ENCODE results near the gene DPP7. TPM values are rescaled to one million over a fixed set of nuclear protein-coding genes. Genes with fewer than 3 reads are reported as not detected.

Gene DPP7
- total and polyA plus RNA-seq, 10 of the 15 experiments (the other 5 are each of a cell fraction or from before 2014, with no cell fraction given), result 0.68 to 245 (median 106) TPM

DNA sequence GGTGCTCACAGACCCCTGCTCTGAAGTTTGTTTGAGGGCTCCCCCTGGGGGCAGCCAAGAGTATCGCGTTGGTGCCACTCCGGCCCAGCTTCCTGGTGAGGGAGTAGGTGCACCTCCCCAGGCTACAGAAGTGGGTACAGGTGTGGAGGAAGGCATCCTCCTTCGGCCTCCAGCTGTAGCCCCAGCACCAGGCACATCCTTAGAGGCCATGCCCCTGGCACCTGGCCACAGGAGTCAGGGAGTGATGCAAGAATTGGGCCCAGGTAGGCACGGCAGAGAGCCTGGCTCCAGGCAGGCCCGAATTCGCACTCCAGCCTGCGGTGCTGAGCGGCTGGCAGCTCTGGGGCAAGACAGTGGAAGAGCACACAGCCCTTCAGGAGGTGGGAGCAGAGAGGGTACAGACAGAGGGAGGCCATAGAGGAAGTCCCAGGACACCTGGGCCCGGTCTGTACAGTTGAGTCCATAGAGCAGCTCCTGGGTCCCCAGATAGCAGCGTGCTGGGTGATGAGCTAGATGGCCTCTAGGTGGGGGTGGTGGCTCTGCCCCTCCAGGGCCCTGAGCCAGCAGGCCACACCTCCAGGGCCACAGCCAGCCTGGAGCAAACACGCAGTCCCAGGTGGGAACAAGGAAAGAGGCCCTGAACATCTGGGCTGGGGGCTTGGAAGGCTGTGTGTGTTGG lies 46.5 kb downstream of the DPP7 start (continued):
- peak; percentile 96 for TF ChIP-seq HDGF (IDR thresholded peaks at IDR 0.05)
- TF ChIP-seq, protein P1, sequence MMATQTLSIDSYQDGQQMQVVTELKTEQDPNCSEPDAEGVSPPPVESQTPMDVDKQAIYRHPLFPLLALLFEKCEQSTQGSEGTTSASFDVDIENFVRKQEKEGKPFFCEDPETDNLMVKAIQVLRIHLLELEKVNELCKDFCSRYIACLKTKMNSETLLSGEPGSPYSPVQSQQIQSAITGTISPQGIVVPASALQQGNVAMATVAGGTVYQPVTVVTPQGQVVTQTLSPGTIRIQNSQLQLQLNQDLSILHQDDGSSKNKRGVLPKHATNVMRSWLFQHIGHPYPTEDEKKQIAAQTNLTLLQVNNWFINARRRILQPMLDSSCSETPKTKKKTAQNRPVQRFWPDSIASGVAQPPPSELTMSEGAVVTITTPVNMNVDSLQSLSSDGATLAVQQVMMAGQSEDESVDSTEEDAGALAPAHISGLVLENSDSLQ (IDR thresholded peaks at IDR 0.05), result peak; percentile 57
- peak; percentile 71 for TF ChIP-seq NBN (IDR thresholded peaks at IDR 0.05)
- TF ChIP-seq CEBPB (IDR thresholded peaks at IDR 0.05; ENCODE audit: borderline replicate concordance in 1 of 2, low read depth in 2 of 2, low read length in 2 of 2), result no peak
- TF ChIP-seq STAT3 (IDR thresholded peaks at IDR 0.05; ENCODE audit: low read depth, low read length), result no peak
- TF ChIP-seq ESRRA (IDR thresholded peaks at IDR 0.05; ENCODE audit: low read length), result no peak
- TF ChIP-seq, protein P2, sequence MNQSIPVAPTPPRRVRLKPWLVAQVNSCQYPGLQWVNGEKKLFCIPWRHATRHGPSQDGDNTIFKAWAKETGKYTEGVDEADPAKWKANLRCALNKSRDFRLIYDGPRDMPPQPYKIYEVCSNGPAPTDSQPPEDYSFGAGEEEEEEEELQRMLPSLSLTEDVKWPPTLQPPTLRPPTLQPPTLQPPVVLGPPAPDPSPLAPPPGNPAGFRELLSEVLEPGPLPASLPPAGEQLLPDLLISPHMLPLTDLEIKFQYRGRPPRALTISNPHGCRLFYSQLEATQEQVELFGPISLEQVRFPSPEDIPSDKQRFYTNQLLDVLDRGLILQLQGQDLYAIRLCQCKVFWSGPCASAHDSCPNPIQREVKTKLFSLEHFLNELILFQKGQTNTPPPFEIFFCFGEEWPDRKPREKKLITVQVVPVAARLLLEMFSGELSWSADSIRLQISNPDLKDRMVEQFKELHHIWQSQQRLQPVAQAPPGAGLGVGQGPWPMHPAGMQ (IDR thresholded peaks at IDR 0.05; ENCODE audit: borderline replicate concordance), result no peak
- TF ChIP-seq POLR2AphosphoS5 (IDR thresholded peaks at IDR 0.05; ENCODE audit: low read length), result no peak
- TF ChIP-seq, protein P3, sequence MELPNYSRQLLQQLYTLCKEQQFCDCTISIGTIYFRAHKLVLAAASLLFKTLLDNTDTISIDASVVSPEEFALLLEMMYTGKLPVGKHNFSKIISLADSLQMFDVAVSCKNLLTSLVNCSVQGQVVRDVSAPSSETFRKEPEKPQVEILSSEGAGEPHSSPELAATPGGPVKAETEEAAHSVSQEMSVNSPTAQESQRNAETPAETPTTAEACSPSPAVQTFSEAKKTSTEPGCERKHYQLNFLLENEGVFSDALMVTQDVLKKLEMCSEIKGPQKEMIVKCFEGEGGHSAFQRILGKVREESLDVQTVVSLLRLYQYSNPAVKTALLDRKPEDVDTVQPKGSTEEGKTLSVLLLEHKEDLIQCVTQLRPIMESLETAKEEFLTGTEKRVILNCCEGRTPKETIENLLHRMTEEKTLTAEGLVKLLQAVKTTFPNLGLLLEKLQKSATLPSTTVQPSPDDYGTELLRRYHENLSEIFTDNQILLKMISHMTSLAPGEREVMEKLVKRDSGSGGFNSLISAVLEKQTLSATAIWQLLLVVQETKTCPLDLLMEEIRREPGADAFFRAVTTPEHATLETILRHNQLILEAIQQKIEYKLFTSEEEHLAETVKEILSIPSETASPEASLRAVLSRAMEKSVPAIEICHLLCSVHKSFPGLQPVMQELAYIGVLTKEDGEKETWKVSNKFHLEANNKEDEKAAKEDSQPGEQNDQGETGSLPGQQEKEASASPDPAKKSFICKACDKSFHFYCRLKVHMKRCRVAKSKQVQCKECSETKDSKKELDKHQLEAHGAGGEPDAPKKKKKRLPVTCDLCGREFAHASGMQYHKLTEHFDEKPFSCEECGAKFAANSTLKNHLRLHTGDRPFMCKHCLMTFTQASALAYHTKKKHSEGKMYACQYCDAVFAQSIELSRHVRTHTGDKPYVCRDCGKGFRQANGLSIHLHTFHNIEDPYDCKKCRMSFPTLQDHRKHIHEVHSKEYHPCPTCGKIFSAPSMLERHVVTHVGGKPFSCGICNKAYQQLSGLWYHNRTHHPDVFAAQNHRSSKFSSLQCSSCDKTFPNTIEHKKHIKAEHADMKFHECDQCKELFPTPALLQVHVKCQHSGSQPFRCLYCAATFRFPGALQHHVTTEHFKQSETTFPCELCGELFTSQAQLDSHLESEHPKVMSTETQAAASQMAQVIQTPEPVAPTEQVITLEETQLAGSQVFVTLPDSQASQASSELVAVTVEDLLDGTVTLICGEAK (IDR thresholded peaks at IDR 0.05; ENCODE audit: borderline replicate concordance), result no peak
- TF ChIP-seq FOXK2 (IDR thresholded peaks at IDR 0.05), result no peak
- TF ChIP-seq RAD21 (IDR thresholded peaks at IDR 0.05; ENCODE audit: insufficient read depth, low read depth, low read length), result peak; percentile 62
- peak; percentile 52 for TF ChIP-seq GATAD2B (conservative IDR thresholded peaks at IDR 0.05; ENCODE audit: low read depth)
- no peak for TF ChIP-seq ZZZ3 (IDR thresholded peaks at IDR 0.05; ENCODE audit: control insufficient read depth, insufficient read length, low read depth)
- TF ChIP-seq, protein P4, sequence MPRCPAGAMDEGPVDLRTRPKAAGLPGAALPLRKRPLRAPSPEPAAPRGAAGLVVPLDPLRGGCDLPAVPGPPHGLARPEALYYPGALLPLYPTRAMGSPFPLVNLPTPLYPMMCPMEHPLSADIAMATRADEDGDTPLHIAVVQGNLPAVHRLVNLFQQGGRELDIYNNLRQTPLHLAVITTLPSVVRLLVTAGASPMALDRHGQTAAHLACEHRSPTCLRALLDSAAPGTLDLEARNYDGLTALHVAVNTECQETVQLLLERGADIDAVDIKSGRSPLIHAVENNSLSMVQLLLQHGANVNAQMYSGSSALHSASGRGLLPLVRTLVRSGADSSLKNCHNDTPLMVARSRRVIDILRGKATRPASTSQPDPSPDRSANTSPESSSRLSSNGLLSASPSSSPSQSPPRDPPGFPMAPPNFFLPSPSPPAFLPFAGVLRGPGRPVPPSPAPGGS (IDR thresholded peaks at IDR 0.05; ENCODE audit: borderline replicate concordance, insufficient read depth, low read depth, low read length, poor library complexity, severe bottlenecking), result no peak
- 0 out of 2 replicates have a peak, but pooled peaks have one; percentile 31 for TF ChIP-seq RB1 (IDR thresholded peaks at IDR 0.05; ENCODE audit: borderline replicate concordance)
- TF ChIP-seq SMC3 (IDR thresholded peaks at IDR 0.05; ENCODE audit: borderline replicate concordance, low read length), result peak; percentile 58; the same call in 1 of the 2 replicates
- TF ChIP-seq, protein P5, sequence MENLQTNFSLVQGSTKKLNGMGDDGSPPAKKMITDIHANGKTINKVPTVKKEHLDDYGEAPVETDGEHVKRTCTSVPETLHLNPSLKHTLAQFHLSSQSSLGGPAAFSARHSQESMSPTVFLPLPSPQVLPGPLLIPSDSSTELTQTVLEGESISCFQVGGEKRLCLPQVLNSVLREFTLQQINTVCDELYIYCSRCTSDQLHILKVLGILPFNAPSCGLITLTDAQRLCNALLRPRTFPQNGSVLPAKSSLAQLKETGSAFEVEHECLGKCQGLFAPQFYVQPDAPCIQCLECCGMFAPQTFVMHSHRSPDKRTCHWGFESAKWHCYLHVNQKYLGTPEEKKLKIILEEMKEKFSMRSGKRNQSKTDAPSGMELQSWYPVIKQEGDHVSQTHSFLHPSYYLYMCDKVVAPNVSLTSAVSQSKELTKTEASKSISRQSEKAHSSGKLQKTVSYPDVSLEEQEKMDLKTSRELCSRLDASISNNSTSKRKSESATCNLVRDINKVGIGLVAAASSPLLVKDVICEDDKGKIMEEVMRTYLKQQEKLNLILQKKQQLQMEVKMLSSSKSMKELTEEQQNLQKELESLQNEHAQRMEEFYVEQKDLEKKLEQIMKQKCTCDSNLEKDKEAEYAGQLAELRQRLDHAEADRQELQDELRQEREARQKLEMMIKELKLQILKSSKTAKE (IDR thresholded peaks at IDR 0.05; ENCODE audit: low read depth, poor library complexity, severe bottlenecking), result no peak
- TF ChIP-seq, protein P6, sequence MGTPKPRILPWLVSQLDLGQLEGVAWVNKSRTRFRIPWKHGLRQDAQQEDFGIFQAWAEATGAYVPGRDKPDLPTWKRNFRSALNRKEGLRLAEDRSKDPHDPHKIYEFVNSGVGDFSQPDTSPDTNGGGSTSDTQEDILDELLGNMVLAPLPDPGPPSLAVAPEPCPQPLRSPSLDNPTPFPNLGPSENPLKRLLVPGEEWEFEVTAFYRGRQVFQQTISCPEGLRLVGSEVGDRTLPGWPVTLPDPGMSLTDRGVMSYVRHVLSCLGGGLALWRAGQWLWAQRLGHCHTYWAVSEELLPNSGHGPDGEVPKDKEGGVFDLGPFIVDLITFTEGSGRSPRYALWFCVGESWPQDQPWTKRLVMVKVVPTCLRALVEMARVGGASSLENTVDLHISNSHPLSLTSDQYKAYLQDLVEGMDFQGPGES (IDR thresholded peaks at IDR 0.05), result no peak
